HEK293 (cell line): ENCODE data around the gene PRR16.

Experiments
- CTCF ChIA-PET: fragments of 350-600 bp; formaldehyde crosslinking; extraction: SDS; loops from one replicate; lab custom pipeline; 2021; ENCODE audit warnings: antibody characterized with exemption; lab: Yijun Ruan, JAX
- POLR2A ChIA-PET: fragments of 300-600 bp; formaldehyde crosslinking; extraction: SDS; loops from one replicate; lab custom pipeline; 2020; ENCODE audit warnings: antibody characterized with exemption, inconsistent platforms; lab: Yijun Ruan, JAX
- H3K27ac ChIP-seq: fragments of 200-500 bp; sonication (Bioruptor generic); 2 replicates; pipeline ENCODE4 v1.5.1; 2014; ENCODE audit warnings: low read depth, low read length, control low read depth, inconsistent platforms; ENCODE audit errors: extremely low read depth
- H3K36me3 ChIP-seq, 2 experiments: fragments of 200-500 bp in 1 of 2; sonication (Bioruptor generic) in 1 of 2; 1 replicate in 1 of 2; 2 replicates in 1 of 2; pipeline ENCODE4 v1.5.1; 2014 to 2017; ENCODE audit warnings: inconsistent platforms in 2 of 2, low read length in 2 of 2; ENCODE audit not compliant: control insufficient read depth in 2 of 2, insufficient read depth in 1 of 2
- H3K4me1 ChIP-seq: fragments of 200-500 bp; sonication (Bioruptor generic); 2 replicates; pipeline ENCODE4 v1.5.1; 2014; ENCODE audit warnings: mild to moderate bottlenecking, low read length, inconsistent platforms; ENCODE audit not compliant: control insufficient read depth, insufficient read depth
- H3K4me3 ChIP-seq: 2 replicates; pipeline ENCODE4 v1.5.1; 2011; ENCODE audit warnings: low read depth, mild to moderate bottlenecking, control low read depth, low read length, moderate library complexity
- H3K9me3 ChIP-seq: fragments of 200-500 bp; sonication (Bioruptor generic); 2 replicates; pipeline ENCODE4 v1.5.1; 2014; ENCODE audit warnings: low read depth, low read length, inconsistent platforms; ENCODE audit not compliant: control insufficient read depth, insufficient read depth
- CTCF ChIP-seq: fragments of 450-650 bp; formaldehyde crosslinking; IDR thresholded peaks from 2 replicates; pipeline ENCODE4 v1.5.1; 2016; ENCODE audit warnings: missing biosample characterization, missing genetic modification characterization
- GLIS1 ChIP-seq: fragments of 450-650 bp; formaldehyde crosslinking; IDR thresholded peaks from 2 replicates; pipeline ENCODE4 v1.5.1; 2016; ENCODE audit warnings: missing biosample characterization, missing genetic modification characterization
- HOXC10 ChIP-seq: sonication (generic); formaldehyde crosslinking; IDR thresholded peaks from 2 replicates; pipeline ENCODE4 v1.8.1; 2023; ENCODE audit warnings: mild to moderate bottlenecking, missing genetic modification reagents
- RBAK ChIP-seq: fragments of 450-650 bp; formaldehyde crosslinking; IDR thresholded peaks from 2 replicates; pipeline ENCODE4 v1.5.1; 2016; ENCODE audit warnings: missing biosample characterization, missing genetic modification characterization
- ZBTB1 ChIP-seq: fragments of 450-650 bp; formaldehyde crosslinking; IDR thresholded peaks from 2 replicates; pipeline ENCODE4 v1.5.1; 2016; ENCODE audit warnings: missing biosample characterization, missing genetic modification characterization
- ZBTB17 ChIP-seq: fragments of 450-650 bp; formaldehyde crosslinking; IDR thresholded peaks from 2 replicates; pipeline ENCODE4 v1.5.1; 2016; ENCODE audit warnings: missing biosample characterization, missing genetic modification characterization
- ZBTB48 ChIP-seq: fragments of 450-650 bp; formaldehyde crosslinking; IDR thresholded peaks from 2 replicates; pipeline ENCODE4 v1.5.1; 2016; ENCODE audit warnings: missing biosample characterization, missing genetic modification characterization
- ZFP41 ChIP-seq: fragments of 450-650 bp; formaldehyde crosslinking; IDR thresholded peaks from 2 replicates; pipeline ENCODE4 v1.5.1; 2016; ENCODE audit warnings: missing biosample characterization, missing genetic modification characterization, borderline replicate concordance
- ZNF133 ChIP-seq: fragments of 450-650 bp; formaldehyde crosslinking; IDR thresholded peaks from 2 replicates; pipeline ENCODE4 v1.5.1; 2016; ENCODE audit warnings: missing biosample characterization, missing genetic modification characterization
- ZNF324 ChIP-seq: fragments of 450-650 bp; formaldehyde crosslinking; IDR thresholded peaks from 2 replicates; pipeline ENCODE4 v1.5.1; 2016; ENCODE audit warnings: missing biosample characterization, missing genetic modification characterization
- ZNF596 ChIP-seq: fragments of 450-650 bp; IDR thresholded peaks from 2 replicates; pipeline ENCODE4 v1.5.0; 2018; ENCODE audit warnings: missing biosample characterization, mild to moderate bottlenecking, missing genetic modification characterization, moderate library complexity
- ZNF629 ChIP-seq: fragments of 450-650 bp; formaldehyde crosslinking; IDR thresholded peaks from 2 replicates; pipeline ENCODE4 v1.5.1; 2017; ENCODE audit warnings: missing biosample characterization, missing genetic modification characterization
- ZNF645 ChIP-seq: fragments of 450-650 bp; formaldehyde crosslinking; IDR thresholded peaks from 2 replicates; pipeline ENCODE4; 2016; ENCODE audit warnings: missing biosample characterization, missing genetic modification characterization
- ZNF777 ChIP-seq: fragments of 450-650 bp; formaldehyde crosslinking; IDR thresholded peaks from 2 replicates; pipeline ENCODE4 v1.5.1; 2017; ENCODE audit warnings: missing biosample characterization, missing genetic modification characterization, borderline replicate concordance
- ZXDB ChIP-seq: fragments of 450-650 bp; formaldehyde crosslinking; IDR thresholded peaks from 2 replicates; pipeline ENCODE4 v1.5.1; 2016; ENCODE audit warnings: missing biosample characterization, missing genetic modification characterization
- TF ChIP-seq, protein P1 (sequence below): fragments of 450-650 bp; formaldehyde crosslinking; IDR thresholded peaks from 2 replicates; pipeline ENCODE4 v1.5.1; 2016; ENCODE audit warnings: missing biosample characterization, missing genetic modification characterization
- TF ChIP-seq, protein P2 (sequence below): fragments of 450-650 bp; formaldehyde crosslinking; IDR thresholded peaks from 2 replicates; pipeline ENCODE4 v1.5.1; 2017; ENCODE audit warnings: missing biosample characterization, missing genetic modification characterization
- TF ChIP-seq, protein P3 (sequence below): fragments of 450-650 bp; IDR thresholded peaks from 2 replicates; pipeline ENCODE4 v1.5.1; 2018; ENCODE audit warnings: missing biosample characterization, mild to moderate bottlenecking, missing genetic modification characterization
- TF ChIP-seq, protein P4 (sequence below): fragments of 450-650 bp; formaldehyde crosslinking; conservative IDR thresholded peaks from 2 replicates; pipeline ENCODE4 v1.5.1; 2016; ENCODE audit warnings: low read depth, missing biosample characterization, missing genetic modification characterization

PRR16 gene

DNA sequence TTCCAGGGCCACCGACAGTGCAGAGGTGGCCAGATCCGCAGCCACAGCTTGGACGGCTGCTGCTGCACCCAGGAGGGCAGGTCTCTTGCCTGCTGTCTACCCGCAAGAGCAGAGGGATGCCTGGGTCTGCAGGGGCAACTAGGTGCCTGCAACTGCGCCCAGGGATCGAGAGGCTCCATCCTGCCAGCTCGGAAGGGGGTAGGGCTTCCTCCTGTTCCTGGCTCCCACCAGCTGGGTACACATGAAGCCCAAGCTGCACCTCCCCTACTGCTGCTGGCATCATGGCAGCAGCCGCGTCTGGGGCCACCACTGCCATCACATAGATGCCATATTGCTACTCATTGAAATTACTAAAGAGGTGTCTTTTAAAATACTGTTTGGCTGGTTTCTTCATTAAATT is 12.7 kb upstream of the PRR16 start:
- H3K36me3 ChIP-seq, result no peaks in the 10 kb centered on the region
- H3K4me1 ChIP-seq, result no peaks in the 10 kb centered on the region
- TF ChIP-seq ZBTB1 (tag by site-specific recombination) (no peak), ZNF596 (no peak), RBAK (tag by site-specific recombination) (no peak), HOXC10 (no peak), GLIS1 (tag by site-specific recombination) (no peak), ZNF777 (tag by site-specific recombination) (no peak), ZXDB (tag by site-specific recombination) (no peak), CTCF (no peak), ZBTB48 (tag by site-specific recombination) (no peak), ZNF645 (tag by site-specific recombination) (no peak), ZFP41 (tag by site-specific recombination) (no peak), ZNF629 (no peak), ZBTB17 (tag by site-specific recombination) (no peak), ZNF133 (tag by site-specific recombination) (no peak), ZNF324 (tag by site-specific recombination) (no peak)
- TF ChIP-seq, protein P1, sequence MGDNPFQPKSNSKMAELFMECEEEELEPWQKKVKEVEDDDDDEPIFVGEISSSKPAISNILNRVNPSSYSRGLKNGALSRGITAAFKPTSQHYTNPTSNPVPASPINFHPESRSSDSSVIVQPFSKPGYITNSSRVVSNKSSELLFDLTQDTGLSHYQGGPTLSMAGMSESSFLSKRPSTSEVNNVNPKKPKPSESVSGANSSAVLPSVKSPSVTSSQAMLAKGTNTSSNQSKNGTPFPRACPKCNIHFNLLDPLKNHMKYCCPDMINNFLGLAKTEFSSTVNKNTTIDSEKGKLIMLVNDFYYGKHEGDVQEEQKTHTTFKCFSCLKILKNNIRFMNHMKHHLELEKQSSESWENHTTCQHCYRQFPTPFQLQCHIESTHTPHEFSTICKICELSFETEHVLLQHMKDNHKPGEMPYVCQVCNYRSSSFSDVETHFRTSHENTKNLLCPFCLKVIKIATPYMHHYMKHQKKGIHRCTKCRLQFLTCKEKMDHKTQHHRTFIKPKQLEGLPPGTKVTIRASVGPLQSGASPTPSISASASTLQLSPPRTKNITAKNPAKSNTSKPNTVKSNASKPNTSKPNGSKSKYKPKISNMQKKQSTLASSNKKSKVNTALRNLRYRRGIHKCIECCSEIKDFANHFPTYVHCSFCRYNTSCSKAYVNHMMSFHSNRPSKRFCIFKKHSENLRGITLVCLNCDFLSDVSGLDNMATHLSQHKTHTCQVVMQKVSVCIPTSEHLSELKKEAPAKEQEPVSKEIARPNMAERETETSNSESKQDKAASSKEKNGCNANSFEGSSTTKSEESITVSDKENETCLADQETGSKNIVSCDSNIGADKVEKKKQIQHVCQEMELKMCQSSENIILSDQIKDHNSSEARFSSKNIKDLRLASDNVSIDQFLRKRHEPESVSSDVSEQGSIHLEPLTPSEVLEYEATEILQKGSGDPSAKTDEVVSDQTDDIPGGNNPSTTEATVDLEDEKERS (tag by site-specific recombination), result no peak
- TF ChIP-seq, protein P2, sequence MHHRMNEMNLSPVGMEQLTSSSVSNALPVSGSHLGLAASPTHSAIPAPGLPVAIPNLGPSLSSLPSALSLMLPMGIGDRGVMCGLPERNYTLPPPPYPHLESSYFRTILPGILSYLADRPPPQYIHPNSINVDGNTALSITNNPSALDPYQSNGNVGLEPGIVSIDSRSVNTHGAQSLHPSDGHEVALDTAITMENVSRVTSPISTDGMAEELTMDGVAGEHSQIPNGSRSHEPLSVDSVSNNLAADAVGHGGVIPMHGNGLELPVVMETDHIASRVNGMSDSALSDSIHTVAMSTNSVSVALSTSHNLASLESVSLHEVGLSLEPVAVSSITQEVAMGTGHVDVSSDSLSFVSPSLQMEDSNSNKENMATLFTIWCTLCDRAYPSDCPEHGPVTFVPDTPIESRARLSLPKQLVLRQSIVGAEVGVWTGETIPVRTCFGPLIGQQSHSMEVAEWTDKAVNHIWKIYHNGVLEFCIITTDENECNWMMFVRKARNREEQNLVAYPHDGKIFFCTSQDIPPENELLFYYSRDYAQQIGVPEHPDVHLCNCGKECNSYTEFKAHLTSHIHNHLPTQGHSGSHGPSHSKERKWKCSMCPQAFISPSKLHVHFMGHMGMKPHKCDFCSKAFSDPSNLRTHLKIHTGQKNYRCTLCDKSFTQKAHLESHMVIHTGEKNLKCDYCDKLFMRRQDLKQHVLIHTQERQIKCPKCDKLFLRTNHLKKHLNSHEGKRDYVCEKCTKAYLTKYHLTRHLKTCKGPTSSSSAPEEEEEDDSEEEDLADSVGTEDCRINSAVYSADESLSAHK (tag by site-specific recombination), result no peak
- TF ChIP-seq, protein P3, sequence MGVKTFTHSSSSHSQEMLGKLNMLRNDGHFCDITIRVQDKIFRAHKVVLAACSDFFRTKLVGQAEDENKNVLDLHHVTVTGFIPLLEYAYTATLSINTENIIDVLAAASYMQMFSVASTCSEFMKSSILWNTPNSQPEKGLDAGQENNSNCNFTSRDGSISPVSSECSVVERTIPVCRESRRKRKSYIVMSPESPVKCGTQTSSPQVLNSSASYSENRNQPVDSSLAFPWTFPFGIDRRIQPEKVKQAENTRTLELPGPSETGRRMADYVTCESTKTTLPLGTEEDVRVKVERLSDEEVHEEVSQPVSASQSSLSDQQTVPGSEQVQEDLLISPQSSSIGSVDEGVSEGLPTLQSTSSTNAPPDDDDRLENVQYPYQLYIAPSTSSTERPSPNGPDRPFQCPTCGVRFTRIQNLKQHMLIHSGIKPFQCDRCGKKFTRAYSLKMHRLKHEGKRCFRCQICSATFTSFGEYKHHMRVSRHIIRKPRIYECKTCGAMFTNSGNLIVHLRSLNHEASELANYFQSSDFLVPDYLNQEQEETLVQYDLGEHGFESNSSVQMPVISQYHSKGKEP, result no peak
- TF ChIP-seq, protein P4, sequence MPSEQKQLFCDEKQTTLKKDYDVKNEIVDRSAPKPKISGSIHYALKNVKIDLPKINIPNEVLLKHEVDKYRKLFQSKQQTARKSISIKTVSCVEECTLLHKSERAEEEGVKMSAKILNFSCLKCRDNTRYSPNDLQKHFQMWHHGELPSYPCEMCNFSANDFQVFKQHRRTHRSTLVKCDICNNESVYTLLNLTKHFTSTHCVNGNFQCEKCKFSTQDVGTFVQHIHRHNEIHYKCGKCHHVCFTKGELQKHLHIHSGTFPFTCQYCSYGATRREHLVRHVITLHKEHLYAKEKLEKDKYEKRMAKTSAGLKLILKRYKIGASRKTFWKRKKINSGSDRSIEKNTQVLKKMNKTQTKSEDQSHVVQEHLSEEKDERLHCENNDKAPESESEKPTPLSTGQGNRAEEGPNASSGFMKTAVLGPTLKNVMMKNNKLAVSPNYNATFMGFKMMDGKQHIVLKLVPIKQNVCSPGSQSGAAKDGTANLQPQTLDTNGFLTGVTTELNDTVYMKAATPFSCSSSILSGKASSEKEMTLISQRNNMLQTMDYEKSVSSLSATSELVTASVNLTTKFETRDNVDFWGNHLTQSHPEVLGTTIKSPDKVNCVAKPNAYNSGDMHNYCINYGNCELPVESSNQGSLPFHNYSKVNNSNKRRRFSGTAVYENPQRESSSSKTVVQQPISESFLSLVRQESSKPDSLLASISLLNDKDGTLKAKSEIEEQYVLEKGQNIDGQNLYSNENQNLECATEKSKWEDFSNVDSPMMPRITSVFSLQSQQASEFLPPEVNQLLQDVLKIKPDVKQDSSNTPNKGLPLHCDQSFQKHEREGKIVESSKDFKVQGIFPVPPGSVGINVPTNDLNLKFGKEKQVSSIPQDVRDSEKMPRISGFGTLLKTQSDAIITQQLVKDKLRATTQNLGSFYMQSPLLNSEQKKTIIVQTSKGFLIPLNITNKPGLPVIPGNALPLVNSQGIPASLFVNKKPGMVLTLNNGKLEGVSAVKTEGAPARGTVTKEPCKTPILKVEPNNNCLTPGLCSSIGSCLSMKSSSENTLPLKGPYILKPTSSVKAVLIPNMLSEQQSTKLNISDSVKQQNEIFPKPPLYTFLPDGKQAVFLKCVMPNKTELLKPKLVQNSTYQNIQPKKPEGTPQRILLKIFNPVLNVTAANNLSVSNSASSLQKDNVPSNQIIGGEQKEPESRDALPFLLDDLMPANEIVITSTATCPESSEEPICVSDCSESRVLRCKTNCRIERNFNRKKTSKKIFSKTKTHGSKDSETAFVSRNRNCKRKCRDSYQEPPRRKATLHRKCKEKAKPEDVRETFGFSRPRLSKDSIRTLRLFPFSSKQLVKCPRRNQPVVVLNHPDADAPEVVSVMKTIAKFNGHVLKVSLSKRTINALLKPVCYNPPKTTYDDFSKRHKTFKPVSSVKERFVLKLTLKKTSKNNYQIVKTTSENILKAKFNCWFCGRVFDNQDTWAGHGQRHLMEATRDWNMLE (tag by site-specific recombination), result no peak
- TF ChIP-seq, all 188 proteins: peak for 0
- H3K9me3 ChIP-seq, result no peaks in the 10 kb centered on the region
- H3K4me3 ChIP-seq, result no peak overlapping the region
- ChIA-PET CTCF (no interaction called here), POLR2A (no interaction called here)
- no peak overlapping the region for H3K27ac ChIP-seq
